OCI-M2 (cell line): ENCODE results near the gene PAK5.

ENCODE experiments used
- DNase-seq: peaks from one replicate; lab custom pipeline; 2025; ENCODE audit not compliant: unreplicated experiment; lab: John Stamatoyannopoulos, UW

The PAK5 gene

GRCh38 chr20:9626357-9626756 is 212.5 kb downstream of the PAK5 start:
- DNase-seq: no peak

GRCh38 chr20:9617940-9618339 is 220.9 kb downstream of the PAK5 start:
- DNase-seq: peak; percentile 19

GRCh38 chr20:9616833-9617461 is 221.9 kb downstream of the PAK5 start:
- no peak for DNase-seq

DNA sequence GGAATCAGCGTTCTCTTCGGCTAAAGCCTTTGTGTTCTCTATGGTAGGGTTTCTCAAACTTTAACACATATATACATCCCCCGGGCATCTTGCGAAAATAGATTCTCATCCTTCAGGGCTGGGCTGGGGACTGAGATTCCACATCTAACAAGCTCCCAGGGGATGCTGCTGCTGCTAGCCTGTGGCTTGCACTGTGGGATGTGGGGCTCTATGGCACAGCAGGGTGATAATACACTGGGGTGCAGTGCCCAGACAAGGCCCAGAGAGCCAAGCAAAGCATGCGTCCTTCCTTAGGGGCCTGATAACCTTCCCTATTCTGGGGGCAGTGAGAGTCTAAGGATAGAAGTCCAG is 222.4 kb downstream of the PAK5 start:
- no peak for DNase-seq

DNA sequence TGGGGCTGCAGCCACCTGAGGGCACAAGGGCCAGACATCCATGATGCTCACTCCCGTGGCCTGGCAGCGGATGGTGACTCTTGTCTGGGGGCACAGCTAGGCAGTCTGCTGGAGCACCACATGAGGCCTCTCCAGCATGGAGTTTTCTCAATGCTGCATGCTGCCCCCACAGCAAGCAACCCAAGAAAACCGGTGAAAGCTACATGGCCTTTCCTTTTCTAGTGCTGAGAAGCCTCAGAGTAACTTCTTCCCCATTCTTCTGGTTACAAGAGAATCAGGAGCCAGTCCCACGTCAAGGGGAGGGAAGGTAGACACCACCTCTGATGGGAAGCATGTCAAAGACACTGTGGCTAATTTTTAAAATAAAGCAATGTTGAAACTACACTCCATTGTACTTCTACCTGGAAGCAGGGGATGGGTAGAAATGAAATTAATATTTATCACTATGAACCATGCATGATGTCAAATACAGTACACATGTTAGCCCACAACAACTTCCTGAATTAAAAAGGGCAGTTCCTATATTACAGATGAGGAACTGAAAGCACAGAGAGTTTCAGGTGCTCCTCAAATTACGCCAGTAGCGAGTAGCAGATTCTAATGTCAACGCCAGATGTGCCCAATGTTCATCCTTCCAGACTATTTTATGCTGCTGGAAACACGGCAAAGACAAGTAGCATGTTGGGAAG is 223.0 kb downstream of the PAK5 start:
- no peak for DNase-seq

DNA sequence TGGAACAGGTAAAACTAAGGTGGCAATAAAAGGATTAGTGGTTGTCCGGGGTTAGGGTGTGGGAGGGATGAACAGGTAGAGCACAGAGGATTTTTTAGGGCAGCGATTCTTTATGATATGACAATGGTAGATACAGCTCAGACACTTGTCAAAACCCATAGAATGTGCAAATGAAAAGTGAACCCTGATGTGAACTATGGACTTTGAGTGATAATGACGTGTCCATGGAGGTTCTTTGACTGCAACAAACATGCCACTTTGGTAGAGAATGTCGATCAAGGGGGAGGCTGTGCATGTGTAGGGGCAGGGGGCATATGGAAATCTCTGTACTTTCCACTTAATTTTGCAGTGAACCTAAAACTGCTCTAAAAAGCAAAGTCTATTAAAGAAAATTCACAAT is 223.8 kb downstream of the PAK5 start:
- no peak for DNase-seq

DNA sequence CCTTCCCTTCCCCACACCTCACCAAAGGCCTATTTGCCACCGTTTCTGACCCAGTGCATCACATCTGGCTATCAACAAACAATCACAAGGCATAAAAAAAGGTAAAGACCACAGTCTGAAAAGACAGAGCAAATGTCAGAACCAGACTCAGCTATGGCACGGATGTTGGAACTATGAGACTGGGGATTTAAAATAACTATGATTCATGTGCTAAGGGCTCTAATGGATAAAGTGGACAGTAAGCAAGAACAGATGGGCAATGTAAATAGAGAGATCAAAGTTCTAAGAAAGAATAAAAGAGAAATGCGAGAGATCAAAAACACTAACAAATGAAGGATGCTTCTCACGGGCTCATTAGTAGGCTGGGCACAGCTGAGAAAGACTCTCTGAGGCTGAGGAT is 225.0 kb downstream of the PAK5 start:
- DNase-seq: no peak

DNA sequence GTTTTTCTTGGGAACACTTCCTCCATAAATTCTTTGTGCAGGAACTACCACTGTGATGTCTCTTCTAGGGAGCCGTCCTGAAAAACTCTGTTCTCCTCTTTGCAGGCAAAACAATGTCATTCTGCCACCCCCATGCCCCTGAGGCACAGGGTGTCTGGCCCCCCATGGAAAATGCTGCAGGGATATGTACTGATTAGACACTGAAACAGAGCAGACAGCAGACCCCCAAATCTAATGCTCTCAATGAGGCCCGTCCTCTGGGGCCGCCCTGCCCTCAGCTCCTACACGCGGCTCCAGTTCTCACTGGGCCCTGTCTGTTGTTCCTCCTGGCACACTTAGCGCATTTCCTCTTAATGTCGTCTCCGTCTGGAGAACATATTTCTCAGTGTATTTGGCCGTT is 227.0 kb downstream of the PAK5 start:
- DNase-seq: no peak

GRCh38 chr20:9610665-9611064 is 228.2 kb downstream of the PAK5 start:
- DNase-seq: no peak

GRCh38 chr20:9609887-9610502 is 228.9 kb downstream of the PAK5 start:
- peak; percentile 46 for DNase-seq

DNA sequence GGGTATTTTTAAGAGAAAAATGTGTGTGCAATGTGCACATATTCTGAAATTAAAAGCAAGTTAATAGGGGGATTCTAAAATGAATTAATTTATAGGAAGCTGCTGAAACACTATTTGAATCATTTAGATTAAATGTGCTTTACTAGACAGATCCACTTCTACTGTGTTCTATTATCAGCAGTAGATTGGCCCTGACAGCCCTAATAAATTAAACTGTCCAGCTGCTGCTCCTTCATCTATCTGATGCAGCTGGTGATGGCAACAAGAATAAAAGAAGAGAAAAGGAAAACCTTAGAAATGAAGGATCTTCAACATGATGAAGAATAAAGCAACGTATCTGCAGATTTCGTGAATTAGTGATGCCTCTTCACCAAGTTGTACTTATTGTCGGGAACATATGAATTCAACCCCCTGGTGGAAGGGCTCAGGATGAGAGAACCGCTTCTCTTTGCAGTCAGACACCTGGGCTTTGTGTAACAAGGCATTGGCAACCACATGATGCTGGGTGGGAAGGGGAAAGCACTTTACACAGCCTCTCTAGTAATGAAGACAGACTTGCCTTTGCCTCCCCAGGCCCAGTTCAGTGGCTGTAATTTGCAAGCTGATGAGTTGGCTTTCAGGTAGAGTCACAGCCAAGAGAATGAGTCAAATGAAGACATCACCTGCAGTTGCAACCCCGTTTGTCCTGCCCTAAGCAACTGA is 230.1 kb downstream of the PAK5 start:
- DNase-seq: no peak

- DNase-seq: no peak
These were observed 236.1 kb downstream of the PAK5 start for GRCh38 chr20:9602847-9603183.

- DNase-seq: no peak
These were observed 238.3 kb downstream of the PAK5 start for GRCh38 chr20:9600562-9600961.

DNA sequence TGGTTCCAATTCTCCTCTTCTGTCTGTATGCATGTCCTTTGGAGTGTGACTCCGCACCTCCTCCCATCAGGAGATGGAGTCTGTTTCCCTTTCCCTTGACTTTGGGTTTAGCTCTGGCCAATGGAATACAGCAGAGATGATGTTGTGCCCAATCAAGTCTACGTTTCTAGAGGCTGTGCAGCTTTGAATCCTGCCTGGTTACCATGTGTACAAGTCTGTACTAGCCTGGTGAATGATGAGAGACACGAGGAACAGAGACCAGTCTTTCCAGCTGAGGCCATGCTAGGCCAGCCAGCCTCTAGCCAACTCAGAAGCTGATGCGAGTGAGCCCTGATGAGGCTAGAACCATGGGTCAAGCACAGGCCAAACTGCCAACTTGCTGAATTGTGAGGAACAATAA is 241.3 kb downstream of the PAK5 start:
- no peak for DNase-seq

DNA sequence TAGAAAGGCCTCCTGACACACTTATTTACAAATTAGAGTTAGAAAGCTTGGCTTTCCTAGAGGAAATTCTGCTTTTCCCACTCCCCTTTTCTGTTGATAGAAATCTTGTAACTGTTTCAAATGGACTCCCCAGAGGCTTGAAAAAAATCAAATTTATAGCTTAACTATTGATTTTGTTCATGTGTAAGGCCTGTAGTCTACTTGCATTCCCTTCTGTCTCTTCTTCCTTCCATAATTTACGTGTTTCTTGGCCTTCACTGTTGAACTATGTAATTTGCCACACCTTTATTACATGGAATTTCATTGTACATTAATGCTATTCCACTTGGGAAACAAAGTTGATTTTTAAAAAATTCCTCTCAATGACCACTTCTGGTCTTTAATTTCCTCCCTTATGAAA is 243.1 kb downstream of the PAK5 start:
- no peak for DNase-seq

- DNase-seq: no peak
These were observed 244.5 kb downstream of the PAK5 start for GRCh38 chr20:9594284-9594875.

- DNase-seq: no peak
These were observed 246.5 kb downstream of the PAK5 start for GRCh38 chr20:9592419-9592818.

- no peak for DNase-seq
These were observed 247.8 kb downstream of the PAK5 start for GRCh38 chr20:9591080-9591479.

GRCh38 chr20:9590189-9590588 is 248.7 kb downstream of the PAK5 start:
- DNase-seq: no peak

- DNase-seq: no peak
These were observed 250.2 kb downstream of the PAK5 start for GRCh38 chr20:9588706-9589105.

- DNase-seq: no peak
These were observed 255.7 kb downstream of the PAK5 start for GRCh38 chr20:9583151-9583550.

DNA sequence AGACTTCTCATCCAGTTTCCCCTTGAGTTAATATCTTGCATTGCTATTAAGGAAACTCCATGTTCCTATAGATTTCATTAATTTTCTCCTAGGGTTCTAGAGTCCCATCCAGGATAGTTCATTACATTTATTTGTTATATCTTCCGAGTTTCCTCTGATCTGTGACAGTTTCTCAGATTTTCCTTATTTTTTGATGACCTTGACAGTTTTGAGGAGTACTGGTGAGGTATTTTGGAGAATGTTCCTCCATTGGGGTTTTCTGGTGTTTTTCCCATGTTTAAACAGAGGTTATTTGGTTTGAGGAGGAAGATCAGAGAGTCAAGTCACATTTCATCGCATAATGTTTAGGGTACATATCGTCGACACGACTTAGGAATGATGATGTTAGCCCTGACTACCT is 256.7 kb downstream of the PAK5 start:
- DNase-seq: no peak
